Transverse colon (tissue), 4 donors: Measurements from ENCODE around the gene FAM149A. TPM values are rescaled to one million over a fixed set of nuclear protein-coding genes. Genes with fewer than 3 reads are reported as not detected.

Experiments
- DNase-seq: peaks from one replicate; pipeline ENCODE4 v3.0.0-alpha.2; 2019
- H3K27ac ChIP-seq, 4 donors: fragments of 200-600 bp; sonication (generic); 2 replicates each; pipeline ENCODE4 v1.5.1; 2016 to 2018; ENCODE audit warnings: inconsistent platforms in 4 of 4
- H3K27me3 ChIP-seq: fragments of 200-600 bp; sonication (generic); 2 replicates; pipeline ENCODE4 v1.5.1; 2017; ENCODE audit warnings: inconsistent platforms
- H3K36me3 ChIP-seq, 4 donors: fragments of 200-600 bp; sonication (generic); 2 replicates each; pipeline ENCODE4 v1.5.1; 2017 to 2019; ENCODE audit warnings: inconsistent platforms in 4 of 4
- H3K4me1 ChIP-seq, 4 donors: fragments of 200-600 bp; sonication (generic); 2 replicates each; pipeline ENCODE4 v1.5.1; 2017 to 2020; ENCODE audit warnings: inconsistent platforms in 4 of 4
- H3K4me3 ChIP-seq, 4 donors: fragments of 200-600 bp; sonication (generic); 1 replicate in 1 of 4; 2 replicates in 3 of 4; pipeline versions ENCODE4 v1.5.1 to v1.6.1; 2017 to 2019; ENCODE audit warnings: inconsistent platforms in 4 of 4
- H3K9me3 ChIP-seq, 2 donors: fragments of 200-600 bp; sonication (generic); 2 replicates each; pipeline ENCODE4 v1.5.1; 2017 to 2019; ENCODE audit warnings: inconsistent platforms in 2 of 2
- CTCF ChIP-seq, 5 experiments: fragments of 200-600 bp in 3 of 5; fragments of 450-650 bp in 2 of 5; sonication (generic) in 3 of 5; IDR thresholded peaks; 1 replicate in 2 of 5; 2 replicates in 3 of 5; pipeline ENCODE4 v1.5.1; 2016 to 2017; ENCODE audit warnings: antibody characterized with exemption in 5 of 5, inconsistent platforms in 3 of 5, mild to moderate bottlenecking in 2 of 5, moderate library complexity in 1 of 5
- EP300 ChIP-seq: sonication (generic); formaldehyde crosslinking; IDR thresholded peaks from one replicate; pipeline ENCODE4 v1.6.1; 2017; ENCODE audit warnings: antibody characterized with exemption, low read depth
- POLR2A ChIP-seq: fragments of 450-650 bp; IDR thresholded peaks from one replicate; pipeline ENCODE4 v1.6.1; 2016; ENCODE audit warnings: antibody characterized with exemption, mild to moderate bottlenecking, moderate library complexity
- POLR2AphosphoS5 ChIP-seq, 3 donors: sonication (generic); formaldehyde crosslinking; IDR thresholded peaks; one replicate each; pipeline ENCODE4 v1.6.1; 2016; ENCODE audit warnings: antibody characterized with exemption in 3 of 3
- WGBS, 2 donors: methylation state at CpG; one replicate each; pipeline ENCODE4 v1.1.5; 2018; ENCODE audit warnings: low coverage in 1 of 2; 5-methylcytosine and 5-hydroxymethylcytosine counted together
- in situ Hi-C, 4 donors: fragments of 200-750 bp; cut with MboI; loops; one replicate each; pipeline versions ENCODE4 v1.15.0 to v1.15.1; 2017; ENCODE audit warnings: low sequenced_read_pairs in 3 of 4, low pct_ligation_motif_present in 1 of 4, low pct_unique_long_range_greater_than_20kb in 1 of 4
- intact Hi-C: fragments of 100-400 bp; cut with DNase I; formaldehyde crosslinking; loops from one replicate; pipeline ENCODE4 v1.15.1; 2023; ENCODE audit warnings: low total_unique reads
- total RNA-seq, 4 donors: library from RNA; depleted of rRNA; stranded (reverse); fragments of >200 nt; gene quantifications; one replicate each; pipeline ENCODE4 v1.1.0, GENCODE V29; 2016

Gene FAM149A
- total RNA-seq, 4 donors from 2014 or later = 10.8 to 20.1 (median 16.2) TPM

GRCh38 chr4:186188107-186188506 lies 83.6 kb downstream of the FAM149A start:
- Histone ChIP-seq H3K4me3 (no peak overlapping the region), H3K4me1 (peaks cover 11 to 28% (median 27%) of the 10 kb centered on the region in 4 donors), H3K36me3 (no peaks in the 10 kb centered on the region), H3K27me3 (no peaks in the 10 kb centered on the region), H3K27ac (no peak overlapping the region), H3K9me3 (no peaks in the 10 kb centered on the region)
- in situ Hi-C loops (no loop called here), intact Hi-C loops (no loop called here)
- no peak for TF ChIP-seq POLR2AphosphoS5 (IDR thresholded peaks at IDR 0.05)
- no peak for TF ChIP-seq CTCF (IDR thresholded peaks at IDR 0.05)
- no peak for TF ChIP-seq POLR2A
- no peak for TF ChIP-seq EP300
- no peak for DNase-seq
- WGBS, 2 donors = 83 to 100% methylated on average over 3 of the region's 3 CpGs

- intact Hi-C loops (loop anchor here (5.0 kb wide), 1 partner anchor 42 kb away; no protein-coding TSS in a partner anchor), in situ Hi-C loops (no loop called here)
- Histone ChIP-seq H3K9me3 (no peaks in the 10 kb centered on the region), H3K4me1 (peaks cover 11 to 37% (median 27%) of the 10 kb centered on the region in 4 donors), H3K36me3 (no peaks in the 10 kb centered on the region), H3K27ac (peak overlapping the region; percentile 93 to 99 (median 96)), H3K4me3 (peak overlapping the region in 1 of 4 donors; percentile 68), H3K27me3 (no peaks in the 10 kb centered on the region)
- DNase-seq = no peak
- no peak for TF ChIP-seq POLR2A
- no peak for TF ChIP-seq EP300
- TF ChIP-seq POLR2AphosphoS5 (IDR thresholded peaks at IDR 0.05) = no peak
- no peak for TF ChIP-seq CTCF (IDR thresholded peaks at IDR 0.05)
- 42 to 60% methylated on average over 1 to 4 of the region's 4 CpGs for WGBS, 2 donors
Measured at GRCh38 chr4:186189656-186190055, 85.2 kb downstream of the FAM149A start.

GRCh38 chr4:186190581-186191199 lies 86.2 kb downstream of the FAM149A start:
- peak in 2 of 5 experiments; percentile 3 to 40 for TF ChIP-seq CTCF (IDR thresholded peaks at IDR 0.05)
- TF ChIP-seq POLR2A = no peak
- H3K27ac ChIP-seq = peak overlapping the region; percentile 93 to 99 (median 96)
- no peaks in the 10 kb centered on the region for H3K27me3 ChIP-seq
- H3K9me3 ChIP-seq = no peaks in the 10 kb centered on the region
- peaks cover 11 to 37% (median 27%) of the 10 kb centered on the region in 4 donors for H3K4me1 ChIP-seq
- intact Hi-C loops (loop anchor here (5.0 kb wide), 1 partner anchor 43 kb away; no protein-coding TSS in a partner anchor), in situ Hi-C loops (no loop called here)
- no peaks in the 10 kb centered on the region for H3K36me3 ChIP-seq
- 1% methylated on average over 19 of the region's 34 CpGs; no CpG with 5 or more reads in 1 of the 2 donors for WGBS, 2 donors
- peak; percentile 56 for DNase-seq
- H3K4me3 ChIP-seq = peak overlapping the region; percentile 44 to 93 (median 68)

- H3K4me3 ChIP-seq = peak within 1 kb of the TSS; percentile 44 to 93 (median 68)
- H3K27me3 ChIP-seq = no peaks in the 10 kb centered on the region
- in situ Hi-C loops (no loop called here), intact Hi-C loops (loop anchor here (5.0 kb wide), 1 partner anchor 44 kb away; no protein-coding TSS in a partner anchor)
- H3K9me3 ChIP-seq = no peaks in the 10 kb centered on the region
- peak within 1 kb of the TSS; percentile 93 to 99 (median 96) for H3K27ac ChIP-seq
- H3K36me3 ChIP-seq = no peaks in the 10 kb centered on the region
- 0% methylated on average over 52 of the region's 107 CpGs; no CpG with 5 or more reads in 1 of the 2 donors for WGBS, 2 donors
- peaks cover 11 to 37% (median 27%) of the 10 kb centered on the region in 4 donors for H3K4me1 ChIP-seq
- peak; percentile 92 for DNase-seq
- TF ChIP-seq POLR2A (peak; percentile 88), POLR2AphosphoS5 (IDR thresholded peaks at IDR 0.05) (peak; percentile 68 to 89 (median 86)), EP300 (no peak), CTCF (IDR thresholded peaks at IDR 0.05) (peak in 1 of 5 experiments; percentile 41)
Measured at GRCh38 chr4:186191200-186192065, 86.9 kb downstream of the FAM149A start, which contains the start of gene CYP4V2. CYP4V2 (plus strand) TSS chr4:186191567; CDS start chr4:186191824, 257 bp downstream.
